SK-N-SH (cell line): ENCODE results near the gene LY6G5C. TPM values are rescaled to one million over a fixed set of nuclear protein-coding genes. Genes with fewer than 3 reads are reported as not detected.

Experiments
- CTCF ChIA-PET: fragments of 300-600, 350-600 bp; formaldehyde crosslinking; extraction: SDS; loops from one replicate; lab custom pipeline; 2021; lab: Yijun Ruan, JAX
- POLR2A ChIA-PET: fragments of 350-600 bp; sonication (Branson Sonifier 250); formaldehyde crosslinking; extraction: SDS; loops from one replicate; lab custom pipeline; 2020; ENCODE audit warnings: antibody characterized with exemption, inconsistent platforms; lab: Yijun Ruan, JAX
- DNase-seq: peaks from one replicate; pipeline ENCODE4 v3.0.0; 2012
- H2AFZ ChIP-seq: fragments of 200-600 bp; sonication (generic); 2 replicates; pipeline ENCODE4 v1.8.1; 2016; ENCODE audit warnings: antibody characterized with exemption, mild to moderate bottlenecking, low read depth
- H3F3A ChIP-seq: fragments of 200-600 bp; sonication (generic); replicated peaks from 2 replicates; pipeline ENCODE3; 2016; ENCODE audit warnings: antibody characterized with exemption, mild to moderate bottlenecking; ENCODE audit not compliant: insufficient read depth
- H3K27ac ChIP-seq, 2 experiments: fragments of 200-500 bp in 1 of 2; fragments of 200-600 bp in 1 of 2; sonication (Bioruptor generic) in 1 of 2; sonication (generic), shearing (Covaris generic) in 1 of 2; 2 replicates each; pipeline versions ENCODE4 v1.5.1 to v1.6.1; 2014 to 2016; ENCODE audit warnings: low read depth in 2 of 2, inconsistent platforms in 1 of 2, low read length in 1 of 2, mild to moderate bottlenecking in 1 of 2, mixed read lengths in 1 of 2
- H3K27me3 ChIP-seq: fragments of 200-600 bp; sonication (generic), shearing (Covaris generic); 2 replicates; pipeline ENCODE4 v1.6.1; 2016; ENCODE audit warnings: mixed run types; ENCODE audit not compliant: insufficient read depth
- H3K36me3 ChIP-seq, 2 experiments: fragments of 200-500 bp in 1 of 2; fragments of 200-600 bp in 1 of 2; sonication (Bioruptor generic) in 1 of 2; sonication (generic) in 1 of 2; replicated peaks in 1 of 2; 2 replicates each; pipeline versions ENCODE3 to v1.5.1; 2014 to 2016; ENCODE audit warnings: low read length in 1 of 2, mild to moderate bottlenecking in 1 of 2; ENCODE audit not compliant: insufficient read depth in 2 of 2, control insufficient read depth in 1 of 2
- H3K4me1 ChIP-seq, 2 experiments: fragments of 200-500 bp in 1 of 2; fragments of 200-600 bp in 1 of 2; sonication (Bioruptor generic) in 1 of 2; sonication (generic), shearing (Covaris generic) in 1 of 2; 2 replicates each; pipeline versions ENCODE4 v1.5.1 to v1.6.1; 2014 to 2016; ENCODE audit warnings: low read depth in 1 of 2, low read length in 1 of 2, mixed run types in 1 of 2; ENCODE audit not compliant: insufficient read depth in 2 of 2, control insufficient read depth in 1 of 2
- H3K4me2 ChIP-seq: fragments of 200-600 bp; sonication (generic), shearing (Covaris generic); 2 replicates; pipeline ENCODE4 v1.6.1; 2017; ENCODE audit warnings: mixed run types
- H3K4me3 ChIP-seq, 2 experiments: fragments of 200-500 bp in 1 of 2; fragments of 200-600 bp in 1 of 2; sonication (Bioruptor generic) in 1 of 2; sonication (generic), shearing (Covaris generic) in 1 of 2; 2 replicates each; pipeline versions ENCODE4 v1.5.1 to v1.8.1; 2014 to 2016; ENCODE audit warnings: low read depth in 2 of 2, inconsistent platforms in 1 of 2, low read length in 1 of 2, mild to moderate bottlenecking in 1 of 2, mixed read lengths in 1 of 2, moderate library complexity in 1 of 2
- H3K79me2 ChIP-seq: fragments of 200-600 bp; sonication (generic); 2 replicates; pipeline ENCODE4 v1.8.1; 2017; ENCODE audit warnings: mild to moderate bottlenecking; ENCODE audit not compliant: insufficient read depth
- H3K9ac ChIP-seq: fragments of 200-600 bp; sonication (generic); 2 replicates; pipeline ENCODE4 v1.6.1; 2017; ENCODE audit warnings: mixed run types
- H3K9me2 ChIP-seq: fragments of 200-600 bp; sonication (generic); 2 replicates; pipeline ENCODE4 v1.6.1; 2017; ENCODE audit warnings: mixed run types
- H3K9me3 ChIP-seq: fragments of 200-600 bp; sonication (generic); 2 replicates; pipeline ENCODE4 v1.6.1; 2017; ENCODE audit warnings: mixed run types, mild to moderate bottlenecking, moderate library complexity
- H4K20me1 ChIP-seq: fragments of 200-600 bp; sonication (generic); 2 replicates; pipeline ENCODE4 v1.6.1; 2017; ENCODE audit warnings: mild to moderate bottlenecking, mixed run types; ENCODE audit not compliant: insufficient read depth
- CHD2 ChIP-seq: fragments of 150-350 bp; IDR thresholded peaks from 2 replicates; pipeline ENCODE4 v1.6.1; 2018; ENCODE audit warnings: low read length; ENCODE audit not compliant: partially characterized antibody
- ELF1 ChIP-seq: IDR thresholded peaks from 2 replicates; pipeline ENCODE4 v1.4.0; 2012
- EP300 ChIP-seq, 2 experiments: IDR thresholded peaks; 2 replicates each; pipeline versions ENCODE4 v1.4.0 to v1.6.1; 2012; ENCODE audit warnings: borderline replicate concordance in 1 of 2, low read depth in 1 of 2, low read length in 1 of 2
- EZH2phosphoT487 ChIP-seq: fragments of 200-600 bp; sonication (generic); IDR thresholded peaks from 2 replicates; pipeline ENCODE4 v1.6.1; 2017; ENCODE audit warnings: low read depth, mixed run types, mild to moderate bottlenecking, antibody characterized with exemption, moderate library complexity, borderline replicate concordance
- FOSL2 ChIP-seq: IDR thresholded peaks from 2 replicates; pipeline ENCODE4 v1.4.0; 2012; ENCODE audit warnings: low read depth, mild to moderate bottlenecking, moderate library complexity, borderline replicate concordance
- FOXM1 ChIP-seq: IDR thresholded peaks from 2 replicates; pipeline ENCODE4 v1.4.0; 2012; ENCODE audit warnings: low read depth, mild to moderate bottlenecking
- GABPA ChIP-seq: IDR thresholded peaks from 2 replicates; pipeline ENCODE4 v1.4.0; 2012; ENCODE audit warnings: low read depth, mild to moderate bottlenecking
- JUND ChIP-seq: IDR thresholded peaks from 2 replicates; pipeline ENCODE4 v1.4.0; 2012
- MEF2A ChIP-seq: IDR thresholded peaks from 2 replicates; pipeline ENCODE4 v1.4.0; 2012; ENCODE audit warnings: low read depth, borderline replicate concordance
- MXI1 ChIP-seq: IDR thresholded peaks from 2 replicates; pipeline ENCODE4 v1.6.1; 2012; ENCODE audit warnings: mild to moderate bottlenecking, low read depth, low read length, improper control_type of control experiment
- NRF1 ChIP-seq: IDR thresholded peaks from 2 replicates; pipeline ENCODE4 v1.6.1; 2012; ENCODE audit warnings: low read depth, mild to moderate bottlenecking, low read length
- POLR2AphosphoS5 ChIP-seq: IDR thresholded peaks from 2 replicates; pipeline ENCODE4 v1.6.1; 2012; ENCODE audit warnings: low read depth, low read length
- RAD21 ChIP-seq: IDR thresholded peaks from 2 replicates; pipeline ENCODE4 v1.6.1; 2012; ENCODE audit warnings: mild to moderate bottlenecking, low read length
- RFX5 ChIP-seq: IDR thresholded peaks from 2 replicates; pipeline ENCODE4 v1.6.1; 2012; ENCODE audit warnings: mild to moderate bottlenecking, improper control_type of control experiment, low read length
- RXRA ChIP-seq: IDR thresholded peaks from 2 replicates; pipeline ENCODE4 v1.4.0; 2012; ENCODE audit warnings: low read depth, mild to moderate bottlenecking, borderline replicate concordance
- SIN3A ChIP-seq: IDR thresholded peaks from 2 replicates; pipeline ENCODE4 v1.6.1; 2012; ENCODE audit warnings: low read depth, mild to moderate bottlenecking, low read length, moderate library complexity, borderline replicate concordance
- TAF1 ChIP-seq: IDR thresholded peaks from 2 replicates; pipeline ENCODE4 v1.6.1; 2012; ENCODE audit warnings: low read depth, mild to moderate bottlenecking, low read length, moderate library complexity, borderline replicate concordance
- TCF12 ChIP-seq: IDR thresholded peaks from 2 replicates; pipeline ENCODE4 v1.4.0; 2012
- WGBS: methylation state at CpG from one replicate; pipeline ENCODE4 v1.1.6; 2017; ENCODE audit warnings: low lambda C conversion rate; 5-methylcytosine and 5-hydroxymethylcytosine counted together
- polyA plus RNA-seq, 3 experiments: library from polyadenylated mRNA; depleted of rRNA; stranded (reverse); fragments of >200 nt; gene quantifications; 2 replicates each; pipeline ENCODE4 v1.2.3, GENCODE V29; 2012
- TF ChIP-seq, protein P1 (sequence below): IDR thresholded peaks from 2 replicates; pipeline ENCODE4; 2012
- TF ChIP-seq, protein P2 (sequence below): IDR thresholded peaks from 2 replicates; pipeline ENCODE4 v1.4.0; 2012; ENCODE audit warnings: low read depth
- TF ChIP-seq, protein P3 (sequence below): IDR thresholded peaks from 2 replicates; pipeline ENCODE4 v1.6.1; 2012; ENCODE audit warnings: mild to moderate bottlenecking, low read depth, low read length, moderate library complexity

The LY6G5C gene
- polyA plus RNA-seq, 1 of the 3 experiments (the other 2 are of a cell fraction) = 1.1 TPM

DNA sequence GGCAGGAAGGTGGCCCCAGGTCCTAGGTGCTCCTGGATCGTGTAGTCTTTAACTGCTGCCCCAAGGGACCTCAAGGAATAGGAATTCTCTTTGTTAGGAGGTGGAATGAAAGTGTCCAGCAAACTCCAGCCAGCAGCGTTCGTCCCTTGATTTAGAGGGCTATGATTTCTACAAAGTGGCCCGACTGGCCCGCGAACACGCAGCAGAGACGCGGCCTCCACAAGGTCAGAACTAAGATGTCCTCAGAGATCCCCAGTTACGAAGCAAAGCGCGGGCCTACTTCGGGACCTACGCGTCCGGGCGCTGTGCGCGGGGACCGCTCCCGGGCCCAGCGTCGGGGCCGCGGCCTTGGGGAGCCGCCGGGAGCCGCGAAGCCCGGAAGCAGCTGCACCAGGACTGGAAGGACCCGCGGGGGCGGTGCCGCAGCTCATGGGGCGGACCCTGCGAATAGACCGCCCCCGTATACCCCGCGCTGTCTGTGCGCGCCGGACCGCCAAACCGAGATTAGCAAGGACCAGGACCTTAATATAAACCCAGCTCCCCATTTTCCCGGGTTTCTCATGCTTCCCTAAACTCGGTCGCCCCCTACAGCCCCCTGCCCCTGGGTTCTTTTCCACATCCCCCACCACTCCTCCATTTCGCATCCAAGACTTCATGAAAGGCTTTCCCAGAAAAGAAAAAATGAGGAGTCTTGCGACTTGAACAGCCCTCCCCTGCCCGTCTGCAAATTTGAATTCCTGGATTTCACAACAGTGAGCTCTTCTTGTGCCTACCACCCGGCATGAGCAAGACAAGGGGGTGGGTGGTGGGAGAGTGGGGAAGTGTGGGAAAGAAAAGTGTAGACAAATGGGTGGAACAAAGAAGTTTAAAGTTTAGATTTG is 20.2 kb downstream of the LY6G5C start, which contains the start of gene C6orf47:
TSS of gene C6orf47 (minus strand) at position 398 of the 881 bp plus-strand sequence. CDS start 831 bp downstream, outside the sequence.
- Histone ChIP-seq H4K20me1 (peaks cover 8% of the 10 kb centered on the region; the same call in 1 of the 2 replicates), H3K9me3 (no peaks in the 10 kb centered on the region), H3K36me3 (peaks cover 14 to 15% of the 10 kb centered on the region in 2 experiments), H3K4me2 (peak within 1 kb of the TSS; percentile 97), H3K79me2 (peaks cover 80% of the 10 kb centered on the region), H3K4me1 (peaks cover 22 to 35% of the 10 kb centered on the region in 2 experiments; a peak in 2 of 4 replicates), H3F3A (peaks cover 27% of the 10 kb centered on the region), H3K9ac (peak within 1 kb of the TSS; percentile 86), H3K27me3 (no peaks in the 10 kb centered on the region)
- WGBS = 1% methylated on average over 19 of the region's 52 CpGs
- CTCF ChIA-PET = interaction anchor here (1.0 to 2.0 kb wide), 4 partner anchors 9 to 131 kb away, joined by 4 to 9 read pairs (median 6); partner anchors contain the start of gene BAG6
- DNase-seq = peak; percentile 95
- POLR2A ChIA-PET = interaction anchor here (0.5 to 2.3 kb wide), 7 partner anchors 9 to 174 kb away, joined by 3 to 16 read pairs (median 4); partner anchors contain the start of genes ABHD16A and BAG6
- peak in 1 of 2 experiments; percentile 8; a peak in 1 of 4 replicates for TF ChIP-seq EP300 (IDR thresholded peaks at IDR 0.05; ENCODE audit: borderline replicate concordance in 1 of 2, low read depth in 1 of 2, low read length in 1 of 2)
- 0 out of 2 replicates have a peak, but pooled peaks have one; percentile 2 for TF ChIP-seq NRF1
- TF ChIP-seq, protein P1, sequence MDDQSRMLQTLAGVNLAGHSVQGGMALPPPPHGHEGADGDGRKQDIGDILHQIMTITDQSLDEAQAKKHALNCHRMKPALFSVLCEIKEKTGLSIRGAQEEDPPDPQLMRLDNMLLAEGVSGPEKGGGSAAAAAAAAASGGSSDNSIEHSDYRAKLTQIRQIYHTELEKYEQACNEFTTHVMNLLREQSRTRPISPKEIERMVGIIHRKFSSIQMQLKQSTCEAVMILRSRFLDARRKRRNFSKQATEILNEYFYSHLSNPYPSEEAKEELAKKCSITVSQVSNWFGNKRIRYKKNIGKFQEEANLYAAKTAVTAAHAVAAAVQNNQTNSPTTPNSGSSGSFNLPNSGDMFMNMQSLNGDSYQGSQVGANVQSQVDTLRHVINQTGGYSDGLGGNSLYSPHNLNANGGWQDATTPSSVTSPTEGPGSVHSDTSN = peak; percentile 54
- TF ChIP-seq MEF2A = no peak
- peak; percentile 81 for TF ChIP-seq ELF1
- TF ChIP-seq MXI1 = peak; percentile 69
- TF ChIP-seq SIN3A = peak; percentile 82; the same call in 1 of the 2 replicates
- TF ChIP-seq RFX5 = no peak
- no peak for TF ChIP-seq FOSL2
- peak; percentile 44 for TF ChIP-seq GABPA
- no peak for TF ChIP-seq EZH2phosphoT487
- peak; percentile 84; the same call in 1 of the 2 replicates for TF ChIP-seq POLR2AphosphoS5
- TF ChIP-seq RXRA = no peak
- no peak for TF ChIP-seq CHD2
- no peak for TF ChIP-seq TCF12
- TF ChIP-seq JUND = 0 out of 2 replicates have a peak, but pooled peaks have one; percentile 8
- TF ChIP-seq TAF1 = peak; percentile 76; the same call in 1 of the 2 replicates
- peak; percentile 6; the same call in 1 of the 2 replicates for TF ChIP-seq RAD21
- TF ChIP-seq, protein P2, sequence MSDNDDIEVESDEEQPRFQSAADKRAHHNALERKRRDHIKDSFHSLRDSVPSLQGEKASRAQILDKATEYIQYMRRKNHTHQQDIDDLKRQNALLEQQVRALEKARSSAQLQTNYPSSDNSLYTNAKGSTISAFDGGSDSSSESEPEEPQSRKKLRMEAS = 0 out of 2 replicates have a peak, but pooled peaks have one; percentile 38
- no peak for TF ChIP-seq FOXM1
- TF ChIP-seq, protein P3, sequence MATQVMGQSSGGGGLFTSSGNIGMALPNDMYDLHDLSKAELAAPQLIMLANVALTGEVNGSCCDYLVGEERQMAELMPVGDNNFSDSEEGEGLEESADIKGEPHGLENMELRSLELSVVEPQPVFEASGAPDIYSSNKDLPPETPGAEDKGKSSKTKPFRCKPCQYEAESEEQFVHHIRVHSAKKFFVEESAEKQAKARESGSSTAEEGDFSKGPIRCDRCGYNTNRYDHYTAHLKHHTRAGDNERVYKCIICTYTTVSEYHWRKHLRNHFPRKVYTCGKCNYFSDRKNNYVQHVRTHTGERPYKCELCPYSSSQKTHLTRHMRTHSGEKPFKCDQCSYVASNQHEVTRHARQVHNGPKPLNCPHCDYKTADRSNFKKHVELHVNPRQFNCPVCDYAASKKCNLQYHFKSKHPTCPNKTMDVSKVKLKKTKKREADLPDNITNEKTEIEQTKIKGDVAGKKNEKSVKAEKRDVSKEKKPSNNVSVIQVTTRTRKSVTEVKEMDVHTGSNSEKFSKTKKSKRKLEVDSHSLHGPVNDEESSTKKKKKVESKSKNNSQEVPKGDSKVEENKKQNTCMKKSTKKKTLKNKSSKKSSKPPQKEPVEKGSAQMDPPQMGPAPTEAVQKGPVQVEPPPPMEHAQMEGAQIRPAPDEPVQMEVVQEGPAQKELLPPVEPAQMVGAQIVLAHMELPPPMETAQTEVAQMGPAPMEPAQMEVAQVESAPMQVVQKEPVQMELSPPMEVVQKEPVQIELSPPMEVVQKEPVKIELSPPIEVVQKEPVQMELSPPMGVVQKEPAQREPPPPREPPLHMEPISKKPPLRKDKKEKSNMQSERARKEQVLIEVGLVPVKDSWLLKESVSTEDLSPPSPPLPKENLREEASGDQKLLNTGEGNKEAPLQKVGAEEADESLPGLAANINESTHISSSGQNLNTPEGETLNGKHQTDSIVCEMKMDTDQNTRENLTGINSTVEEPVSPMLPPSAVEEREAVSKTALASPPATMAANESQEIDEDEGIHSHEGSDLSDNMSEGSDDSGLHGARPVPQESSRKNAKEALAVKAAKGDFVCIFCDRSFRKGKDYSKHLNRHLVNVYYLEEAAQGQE = no peak; the same call in 1 of the 2 replicates
- TF ChIP-seq, all 33 proteins: peak for 12
- Histone ChIP-seq H3K9me2 (no peaks in the 10 kb centered on the region), H3K27ac (peak within 1 kb of the TSS; percentile 67 to 86), H3K4me3 (peak within 1 kb of the TSS; percentile 85), H2AFZ (peak within 1 kb of the TSS; percentile 48)
